ENCODE measurements around the gene TRPM2.

DNA sequence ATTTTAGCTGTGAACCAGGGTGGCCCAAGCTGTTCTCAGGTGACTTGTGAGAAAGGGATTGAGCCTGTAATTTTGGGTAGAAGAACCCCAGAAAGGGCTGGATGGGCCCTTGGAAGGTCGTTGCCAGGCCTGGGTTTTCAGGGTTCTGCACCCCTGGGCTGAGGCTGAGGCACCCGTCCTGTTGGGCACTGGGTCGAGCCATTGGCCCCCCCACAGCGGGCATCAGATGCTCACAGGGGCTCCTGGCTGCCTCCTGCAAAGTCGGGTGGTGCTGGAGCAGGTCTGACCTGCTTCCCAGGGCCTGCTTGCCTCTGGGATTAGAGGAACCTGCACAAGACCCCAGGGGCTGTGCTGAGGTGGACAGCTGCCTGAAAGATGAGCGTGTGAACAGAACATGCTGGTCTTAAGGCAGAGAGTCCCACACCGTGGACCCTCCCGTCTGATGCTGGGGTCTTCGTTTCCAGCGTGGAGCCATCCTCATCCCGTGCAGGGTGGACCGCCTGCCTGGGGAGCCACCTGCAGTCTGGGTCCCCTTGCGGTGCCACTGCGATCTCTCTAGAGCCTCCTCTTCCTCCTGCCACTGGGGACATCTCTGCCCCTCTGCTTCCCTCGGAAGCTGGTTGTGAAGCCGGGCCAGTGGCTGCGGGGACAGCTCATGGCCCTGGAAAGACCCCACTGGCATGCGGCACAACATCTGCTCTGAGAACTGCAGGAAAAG, 1.7 kb upstream of the TRPM2 start:
- TF ChIP-seq, protein P1, sequence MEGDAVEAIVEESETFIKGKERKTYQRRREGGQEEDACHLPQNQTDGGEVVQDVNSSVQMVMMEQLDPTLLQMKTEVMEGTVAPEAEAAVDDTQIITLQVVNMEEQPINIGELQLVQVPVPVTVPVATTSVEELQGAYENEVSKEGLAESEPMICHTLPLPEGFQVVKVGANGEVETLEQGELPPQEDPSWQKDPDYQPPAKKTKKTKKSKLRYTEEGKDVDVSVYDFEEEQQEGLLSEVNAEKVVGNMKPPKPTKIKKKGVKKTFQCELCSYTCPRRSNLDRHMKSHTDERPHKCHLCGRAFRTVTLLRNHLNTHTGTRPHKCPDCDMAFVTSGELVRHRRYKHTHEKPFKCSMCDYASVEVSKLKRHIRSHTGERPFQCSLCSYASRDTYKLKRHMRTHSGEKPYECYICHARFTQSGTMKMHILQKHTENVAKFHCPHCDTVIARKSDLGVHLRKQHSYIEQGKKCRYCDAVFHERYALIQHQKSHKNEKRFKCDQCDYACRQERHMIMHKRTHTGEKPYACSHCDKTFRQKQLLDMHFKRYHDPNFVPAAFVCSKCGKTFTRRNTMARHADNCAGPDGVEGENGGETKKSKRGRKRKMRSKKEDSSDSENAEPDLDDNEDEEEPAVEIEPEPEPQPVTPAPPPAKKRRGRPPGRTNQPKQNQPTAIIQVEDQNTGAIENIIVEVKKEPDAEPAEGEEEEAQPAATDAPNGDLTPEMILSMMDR (IDR thresholded peaks at IDR 0.05): no peak
- no peak for TF ChIP-seq POLR2A (IDR thresholded peaks at IDR 0.05)

Measured in prostate gland (tissue), 2 donors.